Activated naive CD4-positive, alpha-beta T cell treated with anti-CD3 and anti-CD28 coated beads for 36 hours (primary cell): ENCODE data around the gene HS6ST1. TPM values are rescaled to one million over a fixed set of nuclear protein-coding genes. Genes with fewer than 3 reads are reported as not detected.
"Not testable (repeated sequence)": the region's sequence is repeated elsewhere in the genome, so short reads cannot be mapped to it uniquely, and the experiment has no call there.

Source experiments
- CTCF ChIA-PET: fragments of 350-600 bp; sonication (Branson Sonifier 250); formaldehyde crosslinking; loops from one replicate; lab custom pipeline; 2021; ENCODE audit warnings: antibody characterized with exemption; lab: Charles Lee
- DNase-seq: peaks from one replicate; pipeline ENCODE4 v3.0.0-alpha.2; 2020
- H3K27ac Mint-ChIP-seq: one replicate; pipeline ENCODE4 v1.8.0; 2021; ENCODE audit warnings: mild to moderate bottlenecking, mixed read lengths
- H3K27me3 Mint-ChIP-seq: one replicate; pipeline ENCODE4 v1.8.0; 2021; ENCODE audit warnings: low read depth, mixed read lengths
- H3K36me3 Mint-ChIP-seq: one replicate; pipeline ENCODE4 v1.8.0; 2021; ENCODE audit warnings: low read depth, mixed read lengths
- H3K4me1 Mint-ChIP-seq: one replicate; pipeline ENCODE4 v1.8.0; 2021; ENCODE audit warnings: low read depth, mixed read lengths
- H3K4me3 Mint-ChIP-seq: one replicate; pipeline ENCODE4 v1.8.0; 2021; ENCODE audit warnings: mild to moderate bottlenecking, moderate library complexity, mixed read lengths
- H3K9me3 Mint-ChIP-seq: one replicate; pipeline ENCODE4 v1.8.0; 2021; ENCODE audit warnings: mixed read lengths
- intact Hi-C: fragments of 100-400 bp; cut with micrococcal nuclease; formaldehyde crosslinking; loops from one replicate; pipeline ENCODE4 v1.15.1; 2023
- total RNA-seq, 2 experiments: library from RNA; stranded (reverse); gene quantifications; one replicate each; pipeline ENCODE4 v1.2.3, GENCODE V29; 2021

Gene HS6ST1
- total RNA-seq, 2 experiments from 2014 or later: 8.1 to 8.2 TPM

- CTCF ChIA-PET: no interaction called here
- H3K27me3 Mint-ChIP-seq: no peaks in the 10 kb centered on the region
- DNase-seq: no peak
Measured at GRCh38 chr2:128324008-128324896, 5.6 kb upstream of the HS6ST1 start.

GRCh38 chr2:128323555-128323931 lies 4.9 kb upstream of the HS6ST1 start:
- intact Hi-C loops: loop anchor here (2.0 to 5.0 kb wide), 3 partner anchors 414 to 1525 kb away; no protein-coding TSS in a partner anchor
- H3K27me3 Mint-ChIP-seq: no peaks in the 10 kb centered on the region
- no peaks in the 10 kb centered on the region for H3K36me3 Mint-ChIP-seq
- peak overlapping the region; percentile 63 for H3K4me3 Mint-ChIP-seq
- peaks cover 11% of the 10 kb centered on the region for H3K4me1 Mint-ChIP-seq
- DNase-seq: no peak
- no peaks in the 10 kb centered on the region for H3K9me3 Mint-ChIP-seq
- CTCF ChIA-PET: no interaction called here
- no peak overlapping the region for H3K27ac Mint-ChIP-seq

More at GRCh38 chr2:128324008-128324896, 5.6 kb upstream of the HS6ST1 start:
- H3K4me3 Mint-ChIP-seq: no peak overlapping the region
- no peaks in the 10 kb centered on the region for H3K36me3 Mint-ChIP-seq
- no peaks in the 10 kb centered on the region for H3K9me3 Mint-ChIP-seq
- peaks cover 11% of the 10 kb centered on the region for H3K4me1 Mint-ChIP-seq
- no peak overlapping the region for H3K27ac Mint-ChIP-seq
- intact Hi-C loops: loop anchor here (5.0 kb wide), 1 partner anchor 413 kb away; no protein-coding TSS in a partner anchor

- no peaks in the 10 kb centered on the region for H3K27me3 Mint-ChIP-seq
- peaks cover 11% of the 10 kb centered on the region for H3K4me1 Mint-ChIP-seq
- no peak for DNase-seq
- intact Hi-C loops: loop anchor here (1.0 to 5.0 kb wide), 4 partner anchors 296 to 1526 kb away; no protein-coding TSS in a partner anchor
- CTCF ChIA-PET: no interaction called here
- peak overlapping the region; percentile 63 for H3K4me3 Mint-ChIP-seq
- H3K27ac Mint-ChIP-seq: no peak overlapping the region
- H3K36me3 Mint-ChIP-seq: no peaks in the 10 kb centered on the region
- H3K9me3 Mint-ChIP-seq: no peaks in the 10 kb centered on the region
Measured at GRCh38 chr2:128322715-128323554, 4.3 kb upstream of the HS6ST1 start.

- H3K4me3 Mint-ChIP-seq: peak overlapping the region; percentile 52
- no peaks in the 10 kb centered on the region for H3K9me3 Mint-ChIP-seq
- intact Hi-C loops: loop anchor here (1.0 to 5.0 kb wide), 5 partner anchors 215 to 1527 kb away; no protein-coding TSS in a partner anchor
- peaks cover 11% of the 10 kb centered on the region for H3K4me1 Mint-ChIP-seq
- DNase-seq: peak; percentile 84
- H3K36me3 Mint-ChIP-seq: no peaks in the 10 kb centered on the region
- no peaks in the 10 kb centered on the region for H3K27me3 Mint-ChIP-seq
- no peak overlapping the region for H3K27ac Mint-ChIP-seq
- CTCF ChIA-PET: interaction anchor here (0.8 kb wide), 1 partner anchor 13 kb away, joined by 3 read pairs; no protein-coding TSS in a partner anchor
Measured at GRCh38 chr2:128321784-128322714, 3.4 kb upstream of the HS6ST1 start.

GRCh38 chr2:128320906-128321771 lies 2.5 kb upstream of the HS6ST1 start:
- H3K9me3 Mint-ChIP-seq: no peaks in the 10 kb centered on the region
- no peaks in the 10 kb centered on the region for H3K27me3 Mint-ChIP-seq
- no peak overlapping the region for H3K27ac Mint-ChIP-seq
- no peaks in the 10 kb centered on the region for H3K36me3 Mint-ChIP-seq
- H3K4me3 Mint-ChIP-seq: peak overlapping the region; percentile 50
- intact Hi-C loops: loop anchor here (2.0 to 5.0 kb wide), 2 partner anchors 216 to 416 kb away; no protein-coding TSS in a partner anchor
- no peak for DNase-seq
- CTCF ChIA-PET: interaction anchor here (0.8 kb wide), 1 partner anchor 12 kb away, joined by 3 read pairs; no protein-coding TSS in a partner anchor
- peaks cover 19% of the 10 kb centered on the region for H3K4me1 Mint-ChIP-seq

GRCh38 chr2:128320192-128320905 lies 1.7 kb upstream of the HS6ST1 start:
- H3K27me3 Mint-ChIP-seq: no peaks in the 10 kb centered on the region
- H3K4me1 Mint-ChIP-seq: peaks cover 22% of the 10 kb centered on the region
- intact Hi-C loops: loop anchor here (2.0 to 5.0 kb wide), 2 partner anchors 216 to 417 kb away; no protein-coding TSS in a partner anchor
- DNase-seq: no peak
- no peaks in the 10 kb centered on the region for H3K36me3 Mint-ChIP-seq
- H3K4me3 Mint-ChIP-seq: no peak overlapping the region
- CTCF ChIA-PET: no interaction called here
- H3K9me3 Mint-ChIP-seq: no peaks in the 10 kb centered on the region
- no peak overlapping the region for H3K27ac Mint-ChIP-seq

- Mint-ChIP-seq H3K27me3 (no peaks in the 10 kb centered on the region), H3K4me1 (peaks cover 29% of the 10 kb centered on the region), H3K36me3 (peaks cover 5% of the 10 kb centered on the region), H3K9me3 (no peaks in the 10 kb centered on the region), H3K4me3 (no peak overlapping the region), H3K27ac (no peak overlapping the region)
- CTCF ChIA-PET: no interaction called here
- intact Hi-C loops: loop anchor here (2.0 to 10.0 kb wide), 10 partner anchors 87 to 1555 kb away; partner anchors contain the start of genes POLR2D, SFT2D3 and UGGT1
- no peak for DNase-seq
Measured at GRCh38 chr2:128319631-128320191, 1.0 kb upstream of the HS6ST1 start.

- Mint-ChIP-seq H3K4me1 (peaks cover 40% of the 10 kb centered on the region), H3K4me3 (peak overlapping the region; percentile 66)
- H3K27ac Mint-ChIP-seq, H3K9me3 Mint-ChIP-seq, H3K36me3 Mint-ChIP-seq, CTCF ChIA-PET, H3K27me3 Mint-ChIP-seq: not testable (repeated sequence)
- intact Hi-C loops: loop anchor here (2.0 to 10.0 kb wide), 8 partner anchors 86 to 1557 kb away; partner anchors contain the start of genes POLR2D, SFT2D3 and UGGT1
- DNase-seq: peak; percentile 30
Measured at GRCh38 chr2:128318245-128318644, 423 bp downstream of the HS6ST1 start.

- not testable (repeated sequence) for DNase-seq
Measured at GRCh38 chr2:128317899-128318225, 806 bp downstream of the HS6ST1 start.

More at GRCh38 chr2:128317899-128318225, 806 bp downstream of the HS6ST1 start:
- H3K36me3 Mint-ChIP-seq, H3K27me3 Mint-ChIP-seq, H3K27ac Mint-ChIP-seq, CTCF ChIA-PET, H3K9me3 Mint-ChIP-seq: not testable (repeated sequence)
- H3K4me1 Mint-ChIP-seq: peaks cover 44% of the 10 kb centered on the region
- intact Hi-C loops: loop anchor here (2.0 to 10.0 kb wide), 8 partner anchors 86 to 1557 kb away; partner anchors contain the start of genes POLR2D, SFT2D3 and UGGT1
- H3K4me3 Mint-ChIP-seq: peak overlapping the region; percentile 85
